Endothelial cell of umbilical vein (primary cell): ENCODE data around the gene NCAPH2. TPM values are rescaled to one million over a fixed set of nuclear protein-coding genes. Genes with fewer than 3 reads are reported as not detected.

Experiments used
- BruUV-seq: library from RNA; stranded (reverse); fragments of 400-500 nt; replicated peaks from 2 replicates; lab custom pipeline; 2021; lab: Mats Ljungman, UMichigan
- CTCF ChIA-PET: fragments of 300-600, 350-600 bp; sonication (Branson Sonifier 250); formaldehyde crosslinking; loops from one replicate; lab custom pipeline; 2021; ENCODE audit warnings: antibody characterized with exemption, inconsistent platforms; lab: Charles Lee
- POLR2A ChIA-PET: fragments of 300-600, 350-600 bp; sonication (Branson Sonifier 250); formaldehyde crosslinking; loops from one replicate; lab custom pipeline; 2021; ENCODE audit warnings: antibody characterized with exemption, inconsistent platforms; lab: Charles Lee
- DNase-seq: peaks from one replicate; pipeline ENCODE4 v3.0.0-alpha.2; 2011; ENCODE audit warnings: low read depth, low spot score
- FAIRE-seq: peaks from 2 replicates; lab custom pipeline; 2011; peaks lifted over from hg19 to GRCh38; lab: Jason Lieb, UNC
- H2AFZ ChIP-seq: 2 replicates; pipeline ENCODE4 v1.6.0; 2012; ENCODE audit warnings: low read depth, low read length, control low read depth, inconsistent platforms
- H3K27ac ChIP-seq: 2 replicates; pipeline ENCODE4 v1.5.1; 2011; ENCODE audit warnings: low read depth, mild to moderate bottlenecking, control low read depth, low read length, moderate library complexity; ENCODE audit not compliant: insufficient read depth
- H3K27me3 ChIP-seq, 2 experiments: 2 replicates each; pipeline versions ENCODE4 v1.6.0 to v1.6.1; 2011; ENCODE audit warnings: low read length in 2 of 2, mixed read lengths in 1 of 2; ENCODE audit not compliant: control insufficient read depth in 2 of 2, insufficient read depth in 2 of 2
- H3K36me3 ChIP-seq, 2 experiments: 2 replicates in 1 of 2; 3 replicates in 1 of 2; pipeline ENCODE4 v1.5.1; 2011; ENCODE audit warnings: low read length in 2 of 2, mild to moderate bottlenecking in 1 of 2, moderate library complexity in 1 of 2; ENCODE audit not compliant: control insufficient read depth in 2 of 2, insufficient read depth in 2 of 2; ENCODE audit errors: extremely low read depth in 1 of 2
- H3K4me1 ChIP-seq: 3 replicates; pipeline ENCODE4 v1.5.1; 2011; ENCODE audit warnings: mild to moderate bottlenecking, low read length; ENCODE audit not compliant: control insufficient read depth, insufficient read depth; ENCODE audit errors: extremely low read depth
- H3K4me2 ChIP-seq: 2 replicates; pipeline ENCODE4 v1.6.1; 2011; ENCODE audit warnings: low read length, control low read depth, mixed read lengths; ENCODE audit not compliant: insufficient read depth
- H3K4me3 ChIP-seq, 3 experiments: fragments of 200-600 bp in 1 of 3; sonication (generic), shearing (Covaris generic) in 1 of 3; replicated peaks in 1 of 3; 2 replicates each; pipeline ENCODE4 v1.5.1; 2011 to 2016; ENCODE audit warnings: control low read depth in 3 of 3, low read length in 3 of 3, mild to moderate bottlenecking in 2 of 3, inconsistent platforms in 1 of 3, low read depth in 1 of 3, moderate library complexity in 1 of 3; ENCODE audit not compliant: insufficient read depth in 1 of 3
- H3K79me2 ChIP-seq: 2 replicates; pipeline ENCODE4 v1.6.0; 2012; ENCODE audit warnings: low read length, inconsistent platforms; ENCODE audit not compliant: control insufficient read depth, insufficient read depth
- H3K9ac ChIP-seq: replicated peaks from 2 replicates; pipeline ENCODE3; 2011; ENCODE audit warnings: low read length, control low read depth; ENCODE audit not compliant: insufficient read depth; ENCODE audit errors: extremely low read depth
- H3K9me1 ChIP-seq: replicated peaks from 3 replicates; pipeline ENCODE4 v1.6.0; 2011; ENCODE audit warnings: mild to moderate bottlenecking, low read length; ENCODE audit not compliant: control insufficient read depth, insufficient read depth; ENCODE audit errors: extremely low read depth
- H3K9me3 ChIP-seq: replicated peaks from 2 replicates; pipeline ENCODE4 v1.5.1; 2012; ENCODE audit warnings: low read length, inconsistent platforms; ENCODE audit not compliant: control insufficient read depth, insufficient read depth
- H4K20me1 ChIP-seq: replicated peaks from 2 replicates; pipeline ENCODE3; 2011; ENCODE audit warnings: mild to moderate bottlenecking, low read length; ENCODE audit not compliant: control insufficient read depth, insufficient read depth; ENCODE audit errors: extremely low read depth
- EZH2 ChIP-seq: IDR thresholded peaks from 2 replicates; pipeline ENCODE4 v1.6.1; 2012; ENCODE audit warnings: borderline replicate concordance, low read depth, mild to moderate bottlenecking, moderate library complexity, low read length, inconsistent platforms; ENCODE audit not compliant: severe bottlenecking
- FOS ChIP-seq: IDR thresholded peaks from 2 replicates; pipeline ENCODE4 v1.6.1; 2011; ENCODE audit warnings: mild to moderate bottlenecking, low read length, moderate library complexity, borderline replicate concordance; ENCODE audit not compliant: insufficient read depth
- GATA2 ChIP-seq: IDR thresholded peaks from 2 replicates; pipeline ENCODE4 v1.7.0; 2011; ENCODE audit warnings: low read depth, mild to moderate bottlenecking, moderate library complexity, mixed read lengths, low read length; ENCODE audit not compliant: insufficient read length, insufficient read depth
- JUN ChIP-seq: IDR thresholded peaks from 2 replicates; pipeline ENCODE4 v1.6.1; 2011; ENCODE audit warnings: borderline replicate concordance, low read depth; ENCODE audit not compliant: insufficient read length, insufficient read depth
- MAX ChIP-seq: IDR thresholded peaks from 2 replicates; pipeline ENCODE4 v1.6.1; 2011; ENCODE audit not compliant: insufficient read depth, insufficient read length
- MYC ChIP-seq: IDR thresholded peaks from one replicate; pipeline ENCODE4 v1.6.1; 2011; ENCODE audit warnings: mild to moderate bottlenecking, low read depth, low read length
- POLR2A ChIP-seq: IDR thresholded peaks from 2 replicates; pipeline ENCODE4 v1.6.1; 2012; ENCODE audit warnings: low read depth, mild to moderate bottlenecking, control low read depth, low read length
- POLR2AphosphoS5 ChIP-seq: IDR thresholded peaks from 2 replicates; pipeline ENCODE4 v1.6.1; 2012; ENCODE audit warnings: low read depth, mild to moderate bottlenecking, control low read depth, low read length, moderate library complexity; ENCODE audit not compliant: insufficient read depth
- dilution Hi-C: fragments of 300-500 bp; cut with MboI; formaldehyde crosslinking; loops from one replicate; pipeline ENCODE4 v1.15.0; 2019; ENCODE audit warnings: low sequenced_read_pairs; ENCODE audit not compliant: extremely low pct_ligation_motif_present
- intact Hi-C: fragments of 100-400 bp; cut with micrococcal nuclease; formaldehyde crosslinking; loops from one replicate; pipeline ENCODE4 v1.10.0; 2022
- polyA plus RNA-seq, 4 experiments: library from polyadenylated mRNA; depleted of rRNA in 3 of 4; stranded (reverse) in 3 of 4; unstranded in 1 of 4; fragments of >200 nt; gene quantifications; 2 replicates each; pipeline versions ENCODE4 v1.2.1 to v1.2.3, GENCODE V29; 2011 to 2012; ENCODE audit warnings: missing spikeins in 1 of 4
- total RNA-seq: library from RNA; stranded (reverse); gene quantifications from 2 replicates; pipeline ENCODE4 v1.2.3, GENCODE V29; 2021
- TF ChIP-seq, protein P1 (sequence below), 2 donors: IDR thresholded peaks; 1 replicate in 1 of 2; 2 replicates in 1 of 2; pipeline ENCODE4 v1.5.1; 2011; ENCODE audit warnings: low read length in 2 of 2, mild to moderate bottlenecking in 2 of 2, moderate library complexity in 2 of 2, control low read depth in 1 of 2, inconsistent platforms in 1 of 2, low read depth in 1 of 2; ENCODE audit not compliant: insufficient read depth in 1 of 2; ENCODE audit errors: extremely low read depth in 1 of 2

NCAPH2 gene
- total and polyA plus RNA-seq, 2 donors (not counting 3 experiments of a cell fraction or from before 2014, with no cell fraction given): 42.4 to 43.2 TPM

DNA sequence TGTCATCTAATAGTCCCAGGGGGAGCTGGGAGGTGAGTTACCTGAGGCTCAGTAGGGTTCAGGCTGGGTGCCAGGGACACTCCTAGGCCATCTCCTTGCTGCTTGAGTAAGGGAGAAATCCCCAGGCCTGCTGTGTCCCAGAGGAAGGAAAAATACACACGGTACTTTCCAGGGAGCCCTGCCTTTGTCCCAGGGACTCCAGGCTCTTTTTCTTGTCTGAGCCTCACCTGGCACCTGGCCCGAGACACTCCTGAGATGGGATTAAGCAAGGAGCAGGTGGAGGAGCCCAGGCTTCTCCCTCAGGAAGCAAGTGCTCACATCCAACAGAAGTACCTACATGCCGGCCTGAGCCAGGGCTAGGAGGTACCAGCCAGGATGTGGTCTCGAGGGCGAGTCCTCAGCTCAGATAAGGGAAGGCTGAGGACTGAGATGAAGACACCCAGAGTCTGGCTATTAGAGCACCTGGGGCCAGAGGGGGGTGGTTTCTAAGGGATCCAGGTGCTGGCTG is 36.8 kb downstream of the NCAPH2 start:
- FAIRE-seq: no peak
- POLR2A ChIA-PET: no interaction called here

More for the DNA sequence above, 36.8 kb downstream of the NCAPH2 start:
- no peak overlapping the region for H3K4me2 ChIP-seq
- H2AFZ ChIP-seq: no peak overlapping the region
- no peak for DNase-seq
- peaks cover 20 to 34% of the 10 kb centered on the region in 2 experiments for H3K27me3 ChIP-seq
- intact Hi-C loops: loop anchor here (2.0 kb wide), 1 partner anchor 16 kb away; no protein-coding TSS in a partner anchor
- H3K79me2 ChIP-seq: no peaks in the 10 kb centered on the region
- no peak for TF ChIP-seq GATA2
- TF ChIP-seq MAX: no peak
- TF ChIP-seq FOS: no peak
- no peak for TF ChIP-seq EZH2
- no peak for TF ChIP-seq POLR2AphosphoS5
- TF ChIP-seq MYC: no peak
- TF ChIP-seq, protein P1, sequence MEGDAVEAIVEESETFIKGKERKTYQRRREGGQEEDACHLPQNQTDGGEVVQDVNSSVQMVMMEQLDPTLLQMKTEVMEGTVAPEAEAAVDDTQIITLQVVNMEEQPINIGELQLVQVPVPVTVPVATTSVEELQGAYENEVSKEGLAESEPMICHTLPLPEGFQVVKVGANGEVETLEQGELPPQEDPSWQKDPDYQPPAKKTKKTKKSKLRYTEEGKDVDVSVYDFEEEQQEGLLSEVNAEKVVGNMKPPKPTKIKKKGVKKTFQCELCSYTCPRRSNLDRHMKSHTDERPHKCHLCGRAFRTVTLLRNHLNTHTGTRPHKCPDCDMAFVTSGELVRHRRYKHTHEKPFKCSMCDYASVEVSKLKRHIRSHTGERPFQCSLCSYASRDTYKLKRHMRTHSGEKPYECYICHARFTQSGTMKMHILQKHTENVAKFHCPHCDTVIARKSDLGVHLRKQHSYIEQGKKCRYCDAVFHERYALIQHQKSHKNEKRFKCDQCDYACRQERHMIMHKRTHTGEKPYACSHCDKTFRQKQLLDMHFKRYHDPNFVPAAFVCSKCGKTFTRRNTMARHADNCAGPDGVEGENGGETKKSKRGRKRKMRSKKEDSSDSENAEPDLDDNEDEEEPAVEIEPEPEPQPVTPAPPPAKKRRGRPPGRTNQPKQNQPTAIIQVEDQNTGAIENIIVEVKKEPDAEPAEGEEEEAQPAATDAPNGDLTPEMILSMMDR (IDR thresholded peaks at IDR 0.05; ENCODE audit: extremely low read depth in 1 of 2, insufficient read depth in 1 of 2, low read depth in 1 of 2, low read length in 2 of 2): no peak
- TF ChIP-seq POLR2A: no peak
- no peak for TF ChIP-seq JUN
- H3K9me1 ChIP-seq: no peaks in the 10 kb centered on the region
- no peak overlapping the region for H3K9ac ChIP-seq
- H3K36me3 ChIP-seq: no peaks in the 10 kb centered on the region
- CTCF ChIA-PET: interaction anchor here (0.5 to 2.3 kb wide), 4 partner anchors 17 to 74 kb away, joined by 3 to 9 read pairs (median 6); partner anchors contain the start of genes SCO2 and SYCE3
- H3K9me3 ChIP-seq: no peaks in the 10 kb centered on the region
- H3K27ac ChIP-seq: no peak overlapping the region
- H3K4me1 ChIP-seq: no peaks in the 10 kb centered on the region
- BruUV-seq: no TSS peak
- dilution Hi-C loops: no loop called here
- H3K4me3 ChIP-seq: no peak overlapping the region
- H4K20me1 ChIP-seq: no peaks in the 10 kb centered on the region
